D721Med (cell line): Measurements from ENCODE around the gene SYTL2.

Source experiments
- DNase-seq: peaks from one replicate; pipeline ENCODE4 v3.0.0; 2011; ENCODE audit warnings: low spot score; ENCODE audit not compliant: insufficient read length
- FAIRE-seq: peaks from 2 replicates; lab custom pipeline; 2011; peaks lifted over from hg19 to GRCh38; lab: Jason Lieb, UNC
- CTCF ChIP-seq: IDR thresholded peaks from 2 replicates; pipeline ENCODE4 v1.5.1; 2012; ENCODE audit warnings: mild to moderate bottlenecking, control low read depth; ENCODE audit not compliant: insufficient read depth; ENCODE audit errors: missing control alignments

The SYTL2 gene

DNA sequence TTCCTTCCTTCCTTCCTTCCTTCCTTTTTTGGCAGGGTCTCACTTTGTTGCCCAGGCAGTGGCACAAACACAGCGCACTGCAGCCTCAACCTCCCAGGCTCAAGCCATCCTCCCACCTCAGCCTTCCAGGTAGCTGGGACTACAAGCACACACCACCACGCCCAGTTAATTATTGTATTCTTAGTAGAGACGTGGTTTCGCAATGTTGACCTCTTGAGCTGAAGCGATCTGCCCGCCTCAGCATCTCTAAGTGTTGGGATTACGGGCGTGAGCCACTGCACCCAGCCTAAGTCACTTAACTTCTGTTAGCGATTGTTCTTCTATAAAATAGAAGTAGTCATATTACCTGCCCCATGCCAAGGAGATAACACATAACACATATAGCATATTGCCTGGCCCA lies 2.8 kb upstream of the SYTL2 start:
- DNase-seq = no peak
- FAIRE-seq = no peak
- no peak for TF ChIP-seq CTCF

GRCh38 chr11:85811624-85812023 lies 683 bp upstream of the SYTL2 start:
- TF ChIP-seq CTCF = no peak
- DNase-seq = no peak
- no peak for FAIRE-seq

DNA sequence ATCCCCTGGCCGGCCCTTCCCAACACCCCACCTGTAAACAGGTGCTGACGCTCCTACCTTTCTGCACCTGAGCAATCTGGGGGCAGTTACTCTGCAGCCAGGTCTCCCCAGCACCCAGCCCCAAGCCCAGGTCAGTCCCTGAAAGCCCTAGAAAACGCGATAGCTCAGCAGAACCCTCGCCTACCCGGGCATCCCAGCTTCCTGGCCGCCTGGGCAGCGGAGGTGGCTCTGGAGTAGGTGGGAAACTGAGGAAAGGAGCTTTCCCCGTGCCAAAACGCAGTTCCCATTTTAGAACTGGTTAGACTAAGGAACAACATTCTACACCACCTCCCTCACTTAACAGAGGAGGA lies 445 bp downstream of the SYTL2 start:
- no peak for DNase-seq
- TF ChIP-seq CTCF = no peak
- no peak for FAIRE-seq

DNA sequence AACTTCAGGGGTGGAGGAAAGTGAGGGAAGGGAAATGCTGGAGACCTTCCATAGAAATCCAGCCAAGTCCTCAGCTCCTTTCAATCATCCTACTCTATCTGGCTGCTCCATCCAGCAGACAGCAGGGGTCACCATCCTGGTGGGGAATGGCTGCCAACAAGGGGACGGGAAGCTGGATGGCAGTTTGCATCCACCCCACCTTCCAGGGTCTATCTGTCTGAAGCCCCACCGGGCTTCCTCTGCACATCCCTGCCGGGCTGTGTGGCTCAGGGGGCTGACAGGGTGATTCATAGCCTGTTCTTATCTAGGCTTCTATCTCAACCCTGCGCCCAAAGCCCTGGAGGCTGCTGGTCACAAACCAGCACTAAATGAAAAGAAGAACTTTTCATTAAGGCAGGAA lies 1.1 kb downstream of the SYTL2 start:
- no peak for TF ChIP-seq CTCF
- no peak for FAIRE-seq
- no peak for DNase-seq

DNA sequence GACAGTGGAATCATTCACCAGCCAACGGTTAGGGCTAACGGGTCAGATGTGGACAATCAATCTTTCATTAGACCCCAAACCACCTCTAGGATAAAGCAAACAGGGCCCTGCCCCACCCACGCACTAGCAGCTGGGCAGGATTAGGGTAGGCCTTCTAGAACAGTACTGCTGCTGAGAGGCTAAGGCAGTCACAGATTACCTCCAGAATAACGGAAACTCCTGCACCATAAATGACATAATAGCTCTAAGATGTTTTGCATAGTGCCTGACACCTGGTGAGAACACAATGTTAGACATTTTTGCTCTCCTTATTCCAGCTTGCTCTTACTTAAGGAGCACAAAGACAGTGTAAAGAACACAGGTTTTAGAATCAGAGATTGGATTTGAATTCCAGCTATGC lies 1.8 kb downstream of the SYTL2 start:
- FAIRE-seq (no peak), DNase-seq (no peak)
- no peak for TF ChIP-seq CTCF

GRCh38 chr11:85806876-85807275 lies 4.1 kb downstream of the SYTL2 start:
- no peak for TF ChIP-seq CTCF
- no peak for FAIRE-seq
- no peak for DNase-seq

DNA sequence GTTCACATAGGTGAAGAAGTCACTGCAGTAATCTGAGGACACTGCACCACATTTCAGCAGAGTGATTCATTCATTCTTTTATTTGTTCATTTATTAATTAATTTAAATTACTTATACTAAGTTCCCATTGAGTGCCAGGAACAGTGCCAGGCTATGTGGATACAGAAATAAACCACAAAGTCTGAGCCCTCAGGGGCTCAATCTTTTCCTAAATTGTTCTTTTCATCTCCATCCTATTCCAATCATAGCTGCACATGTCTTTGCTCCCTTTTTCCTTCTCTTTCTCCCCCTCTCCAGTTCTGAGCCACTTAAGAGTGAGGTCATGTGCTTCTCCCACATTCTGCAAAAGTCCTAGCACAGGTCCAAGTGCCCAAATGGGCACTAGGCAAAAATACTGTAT lies 4.9 kb downstream of the SYTL2 start:
- DNase-seq = no peak
- no peak for TF ChIP-seq CTCF
- no peak for FAIRE-seq
